Activated CD4-positive, alpha-beta T cell treated with anti-CD3 and anti-CD28 coated beads, Interleukin-2, Interleukin-4, amounts not matched to agents 100 ng/mL and 50 ng/mL, durations not matched to agents 16 hours and 8 hours (primary cell): ENCODE data around the gene SYNE1.
"Not testable (repeated sequence)": the region's sequence is repeated elsewhere in the genome, so short reads cannot be mapped to it uniquely, and the experiment has no call there.

Source experiments
- DNase-seq: peaks from one replicate; pipeline ENCODE4 v3.0.0-alpha.2; 2020; ENCODE audit warnings: low spot score

SYNE1 gene

GRCh38 chr6:152563177-152563576 is 74.0 kb downstream of the SYNE1 start:
- DNase-seq = no peak

- not testable (repeated sequence) for DNase-seq
These were observed 78.4 kb downstream of the SYNE1 start for GRCh38 chr6:152558798-152559197.

GRCh38 chr6:152557502-152557901 is 79.7 kb downstream of the SYNE1 start:
- DNase-seq = no peak

- no peak for DNase-seq
These were observed 82.3 kb downstream of the SYNE1 start for GRCh38 chr6:152554851-152555250.

GRCh38 chr6:152552616-152553209 is 84.4 kb downstream of the SYNE1 start:
- peak; percentile 26 for DNase-seq

- DNase-seq = no peak
These were observed 93.6 kb downstream of the SYNE1 start for GRCh38 chr6:152543519-152543918.

- DNase-seq = no peak
These were observed 96.8 kb downstream of the SYNE1 start for GRCh38 chr6:152540381-152540780.

GRCh38 chr6:152534541-152534940 is 102.6 kb downstream of the SYNE1 start:
- DNase-seq = no peak

- DNase-seq = no peak
These were observed 104.4 kb downstream of the SYNE1 start for GRCh38 chr6:152532556-152533422.

- DNase-seq = no peak
These were observed 105.5 kb downstream of the SYNE1 start for GRCh38 chr6:152531659-152532058.

GRCh38 chr6:152529369-152529768 is 107.8 kb downstream of the SYNE1 start:
- no peak for DNase-seq

- not testable (repeated sequence) for DNase-seq
These were observed 123.0 kb downstream of the SYNE1 start for GRCh38 chr6:152514120-152514519.

- no peak for DNase-seq
These were observed 127.2 kb downstream of the SYNE1 start for GRCh38 chr6:152509916-152510315.

GRCh38 chr6:152508477-152508876 is 128.7 kb downstream of the SYNE1 start:
- no peak for DNase-seq

- DNase-seq = no peak
These were observed 133.6 kb downstream of the SYNE1 start for GRCh38 chr6:152503546-152503945.

GRCh38 chr6:152502421-152503188 is 134.6 kb downstream of the SYNE1 start:
- no peak for DNase-seq

- DNase-seq = no peak
These were observed 137.2 kb downstream of the SYNE1 start for GRCh38 chr6:152499931-152500330.

GRCh38 chr6:152496731-152497130 is 140.4 kb downstream of the SYNE1 start:
- DNase-seq = no peak

GRCh38 chr6:152495456-152495855 is 141.7 kb downstream of the SYNE1 start:
- not testable (repeated sequence) for DNase-seq

GRCh38 chr6:152492281-152492680 is 144.9 kb downstream of the SYNE1 start:
- not testable (repeated sequence) for DNase-seq

- not testable (repeated sequence) for DNase-seq
These were observed 145.7 kb downstream of the SYNE1 start for GRCh38 chr6:152491501-152491900.

GRCh38 chr6:152490971-152491378 is 146.2 kb downstream of the SYNE1 start:
- not testable (repeated sequence) for DNase-seq

- DNase-seq = no peak
These were observed 152.4 kb downstream of the SYNE1 start for GRCh38 chr6:152484806-152485205.
